Gastrocnemius medialis (tissue), 4 donors: Measurements from ENCODE around the gene PEMT. TPM values are rescaled to one million over a fixed set of nuclear protein-coding genes. Genes with fewer than 3 reads are reported as not detected.

ENCODE experiments used
- ATAC-seq, 2 donors: fragments of 150-250 bp; one replicate each; pipeline ENCODE4 v1.9.1; 2016
- DNase-seq, 2 donors: peaks; one replicate each; pipeline ENCODE4 v3.0.0-alpha.2; 2019
- H3K27ac ChIP-seq, 4 donors: fragments of 200-600 bp; sonication (generic); 1 replicate in 1 of 4; 2 replicates in 3 of 4; pipeline ENCODE4 v1.5.1; 2016 to 2018; ENCODE audit warnings: mild to moderate bottlenecking in 2 of 4, moderate library complexity in 1 of 4
- H3K27me3 ChIP-seq, 3 donors: fragments of 200-600 bp; sonication (generic) in 2 of 3; 1 replicate in 1 of 3; 2 replicates in 2 of 3; pipeline versions ENCODE4 v1.5.1 to v1.6.0; 2016 to 2019; ENCODE audit warnings: mild to moderate bottlenecking in 1 of 3, moderate library complexity in 1 of 3
- H3K36me3 ChIP-seq, 2 donors: fragments of 200-600 bp; sonication (generic) in 1 of 2; one replicate each; pipeline ENCODE4 v1.5.1; 2017 to 2018
- H3K4me1 ChIP-seq, 2 donors: fragments of 200-600 bp; sonication (generic) in 1 of 2; one replicate each; pipeline ENCODE4 v1.5.1; 2016 to 2017; ENCODE audit warnings: mild to moderate bottlenecking in 2 of 2
- H3K4me3 ChIP-seq, 4 donors: fragments of 200-600 bp; sonication (generic) in 3 of 4; 1 replicate in 1 of 4; 2 replicates in 3 of 4; pipeline ENCODE4 v1.5.1; 2016 to 2019; ENCODE audit warnings: mild to moderate bottlenecking in 2 of 4
- H3K9me3 ChIP-seq, 3 donors: fragments of 200-600 bp; sonication (generic) in 2 of 3; 1 replicate in 1 of 3; 2 replicates in 2 of 3; pipeline ENCODE4 v1.5.1; 2016 to 2019
- POLR2A ChIP-seq, 2 donors: fragments of 450-650 bp; IDR thresholded peaks; one replicate each; pipeline ENCODE4 v1.6.1; 2017; ENCODE audit warnings: antibody characterized with exemption in 2 of 2, mild to moderate bottlenecking in 2 of 2, moderate library complexity in 2 of 2
- in situ Hi-C, 4 donors: fragments of 200-750 bp; cut with MboI; loops; one replicate each; pipeline versions ENCODE4 v1.15.0 to v1.8.0; 2017; ENCODE audit warnings: low sequenced_read_pairs in 4 of 4
- intact Hi-C: fragments of 100-400 bp; cut with DNase I; formaldehyde crosslinking; loops from one replicate; pipeline ENCODE4 v1.15.1; 2023; ENCODE audit warnings: low total_unique reads
- total RNA-seq, 4 donors: library from RNA; depleted of rRNA; stranded (reverse); fragments of >200 nt; gene quantifications; one replicate each; pipeline versions ENCODE4 v1.1.0 to v1.2.3, GENCODE V29; 2016
- TF ChIP-seq, protein P1 (sequence below), 5 experiments: fragments of 450-650 bp in 3 of 5; fragments of 200-600 bp in 2 of 5; sonication (generic) in 2 of 5; IDR thresholded peaks in 4 of 5; conservative IDR thresholded peaks in 1 of 5; 1 replicate in 4 of 5; 2 replicates in 1 of 5; pipeline ENCODE4 v1.5.1; 2016 to 2019; ENCODE audit warnings: antibody characterized with exemption in 5 of 5, mild to moderate bottlenecking in 3 of 5, moderate library complexity in 3 of 5

PEMT gene
- total RNA-seq, 4 donors from 2014 or later, result 32.8 to 48.2 (median 34.2) TPM

DNA sequence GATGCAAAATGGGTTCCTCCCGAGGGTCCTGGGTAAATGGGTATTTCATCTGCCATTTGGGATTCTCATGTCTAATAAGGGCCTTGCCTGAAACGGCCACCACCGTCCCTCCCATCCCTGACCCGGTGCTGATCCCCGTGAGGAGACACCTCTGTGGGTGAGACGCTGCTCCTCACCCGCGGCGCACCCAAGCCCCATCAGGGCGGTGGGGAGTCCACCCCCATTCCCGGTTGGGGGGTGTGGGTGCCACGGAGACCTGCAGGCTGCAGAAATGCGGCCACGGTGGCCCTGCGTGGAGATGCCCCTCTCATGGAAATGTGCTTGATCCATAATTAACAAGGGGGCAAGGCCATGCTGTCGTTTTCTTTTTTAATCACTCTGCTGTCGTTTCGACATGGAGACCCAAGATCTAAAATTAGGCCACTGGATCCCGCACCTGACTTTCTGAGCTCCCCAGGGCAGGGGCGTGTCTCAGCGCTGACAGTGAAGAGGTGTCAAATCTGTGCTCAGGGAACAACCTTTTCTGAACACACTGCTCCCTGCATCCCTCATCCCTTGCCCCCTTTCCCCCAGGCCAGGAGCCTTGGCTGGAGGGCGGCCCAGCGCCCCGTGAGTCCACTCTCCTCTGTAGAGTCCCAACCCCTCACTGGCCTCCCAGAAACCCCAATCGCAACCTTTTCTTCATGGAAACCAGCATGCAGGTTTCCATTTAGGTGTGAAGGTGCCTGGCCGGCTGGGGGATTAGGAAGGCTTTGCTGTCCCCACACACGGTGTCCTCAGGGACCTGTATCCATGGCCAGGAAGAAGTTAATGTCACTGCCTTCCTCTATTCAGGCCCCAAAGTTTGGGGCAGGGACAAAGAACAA, 38.9 kb downstream of the PEMT start:
- H3K27me3 ChIP-seq, result no peaks in the 10 kb centered on the region
- peak overlapping the region; percentile 74 to 89 (median 80) for H3K27ac ChIP-seq
- intact Hi-C loops (no loop called here), in situ Hi-C loops (no loop called here)
- ATAC-seq (peak; percentile 89 to 92), DNase-seq (peak; percentile 77 to 80)
- no peaks in the 10 kb centered on the region for H3K9me3 ChIP-seq
- peaks cover 20 to 33% of the 10 kb centered on the region in 2 donors for H3K4me1 ChIP-seq
- H3K4me3 ChIP-seq, result no peak overlapping the region
- TF ChIP-seq, protein P1, sequence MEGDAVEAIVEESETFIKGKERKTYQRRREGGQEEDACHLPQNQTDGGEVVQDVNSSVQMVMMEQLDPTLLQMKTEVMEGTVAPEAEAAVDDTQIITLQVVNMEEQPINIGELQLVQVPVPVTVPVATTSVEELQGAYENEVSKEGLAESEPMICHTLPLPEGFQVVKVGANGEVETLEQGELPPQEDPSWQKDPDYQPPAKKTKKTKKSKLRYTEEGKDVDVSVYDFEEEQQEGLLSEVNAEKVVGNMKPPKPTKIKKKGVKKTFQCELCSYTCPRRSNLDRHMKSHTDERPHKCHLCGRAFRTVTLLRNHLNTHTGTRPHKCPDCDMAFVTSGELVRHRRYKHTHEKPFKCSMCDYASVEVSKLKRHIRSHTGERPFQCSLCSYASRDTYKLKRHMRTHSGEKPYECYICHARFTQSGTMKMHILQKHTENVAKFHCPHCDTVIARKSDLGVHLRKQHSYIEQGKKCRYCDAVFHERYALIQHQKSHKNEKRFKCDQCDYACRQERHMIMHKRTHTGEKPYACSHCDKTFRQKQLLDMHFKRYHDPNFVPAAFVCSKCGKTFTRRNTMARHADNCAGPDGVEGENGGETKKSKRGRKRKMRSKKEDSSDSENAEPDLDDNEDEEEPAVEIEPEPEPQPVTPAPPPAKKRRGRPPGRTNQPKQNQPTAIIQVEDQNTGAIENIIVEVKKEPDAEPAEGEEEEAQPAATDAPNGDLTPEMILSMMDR (IDR thresholded peaks at IDR 0.05 in 4 of 5, conservative IDR thresholded peaks at IDR 0.05 in 1 of 5), result no peak
- peak; percentile 17 to 27 for TF ChIP-seq POLR2A (IDR thresholded peaks at IDR 0.05)
- no peaks in the 10 kb centered on the region for H3K36me3 ChIP-seq

DNA sequence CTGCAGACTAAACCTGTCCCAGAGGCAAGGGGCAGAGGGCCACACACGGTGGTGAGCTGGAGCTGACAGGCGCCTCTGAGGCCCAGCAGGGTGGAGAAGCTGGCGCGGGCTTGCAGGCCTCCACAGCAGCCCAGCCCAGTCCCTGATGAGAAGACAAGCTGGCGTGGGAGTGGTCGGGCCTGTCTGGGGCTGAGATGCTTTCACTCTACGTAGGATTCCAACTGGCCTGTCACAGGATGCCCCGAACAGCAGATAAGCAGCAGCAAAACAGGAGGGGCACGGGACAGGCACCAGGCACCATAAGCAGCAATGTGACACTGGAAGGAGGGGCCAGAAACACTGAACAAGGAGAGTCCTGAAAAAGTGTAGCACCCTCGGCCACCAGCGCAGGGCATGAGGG, 40.1 kb downstream of the PEMT start:
- H3K27me3 ChIP-seq, result no peaks in the 10 kb centered on the region
- in situ Hi-C loops (no loop called here), intact Hi-C loops (no loop called here)
- H3K36me3 ChIP-seq, result no peaks in the 10 kb centered on the region
- H3K27ac ChIP-seq, result peak overlapping the region; percentile 74 to 89 (median 80)
- TF ChIP-seq POLR2A (IDR thresholded peaks at IDR 0.05), result no peak
- TF ChIP-seq, protein P1 (IDR thresholded peaks at IDR 0.05 in 4 of 5, conservative IDR thresholded peaks at IDR 0.05 in 1 of 5), result no peak
- H3K9me3 ChIP-seq, result no peaks in the 10 kb centered on the region
- peaks cover 19 to 27% of the 10 kb centered on the region in 2 donors for H3K4me1 ChIP-seq
- no peak overlapping the region for H3K4me3 ChIP-seq
- no peak for DNase-seq
- ATAC-seq, result peak in 1 of 2 donors; percentile 10

DNA sequence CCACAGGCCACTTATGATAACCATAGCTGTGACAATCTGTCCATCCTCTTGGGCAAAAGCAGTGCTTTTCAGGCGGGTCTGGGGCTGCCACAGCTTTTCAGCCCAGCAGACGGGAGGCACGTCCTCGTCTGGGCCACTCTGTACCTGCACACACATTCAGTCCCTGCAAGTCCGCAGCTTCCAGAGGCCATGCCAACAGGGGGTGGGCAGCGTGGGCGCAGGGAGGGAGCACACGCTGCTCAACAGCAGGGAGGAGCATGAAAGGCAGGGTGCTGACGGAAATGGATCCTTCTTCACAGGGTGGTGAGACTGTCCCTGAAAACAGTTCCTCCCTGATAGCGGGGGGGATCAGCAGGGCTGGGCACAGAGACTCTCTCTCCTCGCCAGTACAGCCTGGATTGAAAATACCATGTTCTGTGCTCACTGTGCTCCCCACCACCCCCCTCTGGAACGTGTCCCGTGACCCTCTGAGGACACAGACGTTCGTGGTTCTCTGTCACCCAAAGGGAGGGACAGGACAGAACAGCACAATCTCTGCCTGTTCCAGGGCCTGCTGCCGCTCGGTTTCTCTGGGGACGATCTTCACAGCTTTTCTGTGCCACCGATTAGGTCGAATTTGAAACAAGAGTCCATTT, 41.7 kb downstream of the PEMT start:
- H3K27ac ChIP-seq, result no peak overlapping the region
- peaks cover 19 to 27% of the 10 kb centered on the region in 2 donors for H3K4me1 ChIP-seq
- H3K4me3 ChIP-seq, result no peak overlapping the region
- TF ChIP-seq POLR2A (IDR thresholded peaks at IDR 0.05), result no peak
- TF ChIP-seq, protein P1 (IDR thresholded peaks at IDR 0.05 in 4 of 5, conservative IDR thresholded peaks at IDR 0.05 in 1 of 5), result no peak
- intact Hi-C loops, result no loop called here
- H3K9me3 ChIP-seq, result no peaks in the 10 kb centered on the region
- no peak for ATAC-seq
- H3K27me3 ChIP-seq, result no peaks in the 10 kb centered on the region
- no peaks in the 10 kb centered on the region for H3K36me3 ChIP-seq
- DNase-seq, result no peak
- in situ Hi-C loops, result no loop called here

DNA sequence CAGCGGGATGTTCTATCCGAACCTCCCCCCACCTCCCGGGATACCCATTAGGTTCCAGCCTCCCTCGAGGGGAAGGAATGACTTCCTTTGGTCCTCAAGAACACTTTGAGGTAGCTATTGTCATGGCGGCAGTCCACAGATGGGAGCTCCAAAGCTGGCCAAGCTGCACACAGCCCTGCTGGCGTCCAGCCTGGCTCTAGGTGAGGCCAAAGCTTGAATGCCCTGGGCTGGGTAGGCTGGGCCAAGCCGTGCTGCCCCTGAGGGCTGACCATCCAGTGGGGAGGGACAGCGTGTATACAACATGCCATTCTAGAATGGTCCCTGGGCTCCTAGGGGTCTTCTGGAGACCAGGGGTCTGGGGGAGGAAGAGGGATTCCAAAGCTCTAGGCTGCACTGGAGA, 43.5 kb downstream of the PEMT start:
- intact Hi-C loops (no loop called here), in situ Hi-C loops (no loop called here)
- Histone ChIP-seq H3K9me3 (no peaks in the 10 kb centered on the region), H3K27ac (no peak overlapping the region), H3K27me3 (no peaks in the 10 kb centered on the region), H3K36me3 (no peaks in the 10 kb centered on the region), H3K4me1 (peaks cover 19 to 26% of the 10 kb centered on the region in 2 donors), H3K4me3 (no peak overlapping the region)
- TF ChIP-seq POLR2A (IDR thresholded peaks at IDR 0.05), result no peak
- ATAC-seq (no peak), DNase-seq (no peak)

DNA sequence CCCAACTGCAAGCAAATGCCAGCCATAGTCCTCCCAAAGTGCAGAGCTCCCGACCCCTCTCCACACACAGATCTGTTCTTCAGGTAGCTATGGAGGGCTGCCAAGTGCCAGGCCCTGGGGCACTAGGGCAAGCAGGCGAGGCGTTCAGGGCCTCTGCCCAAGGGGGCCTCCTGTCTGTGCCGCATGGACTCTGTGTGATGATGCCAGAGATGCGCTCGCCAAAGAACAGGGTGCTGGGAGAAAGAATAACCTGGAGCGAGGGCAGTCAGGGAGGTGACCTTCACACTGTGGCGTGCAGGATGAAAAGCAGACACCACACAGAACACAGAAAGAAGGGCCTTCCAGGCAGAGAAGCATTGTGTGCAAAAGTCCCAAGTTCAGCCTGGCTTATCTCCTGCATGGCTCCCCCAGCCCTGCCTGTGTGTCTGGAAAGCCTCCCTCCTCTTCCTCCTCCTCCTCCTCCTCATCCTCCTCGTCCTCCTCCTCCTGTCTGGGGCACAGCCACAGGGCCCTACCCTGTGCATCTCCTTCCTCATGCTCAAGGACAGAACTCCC, 44.2 kb downstream of the PEMT start:
- H3K4me1 ChIP-seq, result peaks cover 12 to 18% of the 10 kb centered on the region in 2 donors
- ATAC-seq, result no peak
- in situ Hi-C loops (no loop called here), intact Hi-C loops (no loop called here)
- H3K9me3 ChIP-seq, result no peaks in the 10 kb centered on the region
- H3K4me3 ChIP-seq, result no peak overlapping the region
- no peaks in the 10 kb centered on the region for H3K36me3 ChIP-seq
- TF ChIP-seq, protein P1 (IDR thresholded peaks at IDR 0.05 in 4 of 5, conservative IDR thresholded peaks at IDR 0.05 in 1 of 5), result no peak
- no peak for TF ChIP-seq POLR2A (IDR thresholded peaks at IDR 0.05)
- DNase-seq, result no peak
- no peaks in the 10 kb centered on the region for H3K27me3 ChIP-seq
- H3K27ac ChIP-seq, result no peak overlapping the region
